SH-SY5Y (cell line): ENCODE results near the gene RAC2.

Experiments used
- GATA2 ChIP-seq: IDR thresholded peaks from 2 replicates; pipeline ENCODE4 v1.6.1; 2011; ENCODE audit warnings: mild to moderate bottlenecking, low read depth, low read length
- GATA3 ChIP-seq: IDR thresholded peaks from 2 replicates; pipeline ENCODE4 v1.6.1; 2011; ENCODE audit warnings: low read depth, mild to moderate bottlenecking, low read length, moderate library complexity

DNA sequence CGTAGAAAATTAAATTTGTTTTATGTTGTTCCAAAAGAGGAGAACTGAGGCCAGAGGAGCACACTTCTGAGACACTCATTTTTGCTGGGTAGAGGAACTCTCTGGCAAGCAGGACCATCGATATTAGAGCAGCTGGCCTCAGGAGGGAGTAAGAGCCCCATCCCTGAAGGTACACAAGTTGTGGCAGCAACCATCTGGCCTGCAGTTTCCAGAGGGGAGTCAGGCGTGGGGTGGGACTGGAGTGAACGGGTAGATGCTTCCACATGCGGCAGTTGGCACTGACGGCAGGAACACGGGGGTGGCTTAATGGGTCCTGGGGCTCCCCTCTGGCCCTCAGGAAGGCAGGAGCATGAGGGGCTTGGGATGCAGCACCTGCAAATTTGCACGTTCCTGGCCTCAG, 18.6 kb downstream of the RAC2 start:
- no peak for TF ChIP-seq GATA2
- TF ChIP-seq GATA3: no peak
